Measurements from ENCODE around the gene FAM118A.
A peak's percentile ranks its signal among the peaks of the same experiment; 100 is the strongest.
"Not testable (repeated sequence)": the region's sequence is repeated elsewhere in the genome, so short reads cannot be mapped to it uniquely, and the experiment has no call there.

The FAM118A gene

DNA sequence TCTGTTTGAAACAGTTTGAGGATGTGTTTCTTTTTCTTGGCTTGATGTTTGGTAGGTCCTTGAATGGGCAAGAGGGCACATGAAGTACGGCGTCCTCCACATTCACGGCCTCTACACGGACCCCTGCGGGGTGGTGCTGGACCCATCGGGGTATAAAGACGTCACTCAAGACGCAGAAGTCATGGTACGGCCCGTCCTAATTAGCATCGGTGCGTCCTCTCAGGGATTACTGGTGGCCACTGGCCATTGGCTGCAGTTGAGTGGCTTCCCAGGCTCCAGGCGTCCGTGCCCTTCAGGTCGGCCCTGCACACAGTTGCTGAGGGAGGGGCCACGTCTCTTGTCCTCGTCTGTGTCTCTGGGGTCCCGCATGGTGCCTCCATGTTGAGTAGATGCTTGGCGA is 20.8 kb downstream of the FAM118A start:
- no peak for DNase-seq (ENCODE audit: low read depth in 2 of 2)

DNA sequence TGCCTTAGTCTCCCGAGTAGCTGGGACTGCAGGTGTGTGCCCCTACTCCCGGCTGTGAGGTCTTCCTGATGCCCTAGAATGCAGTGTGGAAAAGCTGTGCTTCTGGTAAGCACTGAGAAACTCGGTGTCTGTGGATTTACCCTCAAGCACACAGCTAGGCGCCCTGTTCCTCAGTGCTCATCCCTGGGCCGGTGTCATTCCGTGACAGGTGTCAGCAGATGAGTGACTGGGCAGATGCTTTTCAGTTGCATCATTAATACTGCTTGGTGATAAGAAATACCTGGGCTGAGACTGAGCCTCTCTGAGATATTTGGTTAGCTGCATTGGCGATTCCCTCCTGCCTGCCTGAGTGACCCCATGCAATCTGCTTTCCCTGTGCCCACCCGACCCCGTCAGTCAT is 21.8 kb downstream of the FAM118A start:
- no peak for DNase-seq (ENCODE audit: low read depth in 2 of 2)

GRCh38 chr22:45332001-45332400 is 22.3 kb downstream of the FAM118A start:
- no peak for DNase-seq (ENCODE audit: low read depth in 2 of 2)

DNA sequence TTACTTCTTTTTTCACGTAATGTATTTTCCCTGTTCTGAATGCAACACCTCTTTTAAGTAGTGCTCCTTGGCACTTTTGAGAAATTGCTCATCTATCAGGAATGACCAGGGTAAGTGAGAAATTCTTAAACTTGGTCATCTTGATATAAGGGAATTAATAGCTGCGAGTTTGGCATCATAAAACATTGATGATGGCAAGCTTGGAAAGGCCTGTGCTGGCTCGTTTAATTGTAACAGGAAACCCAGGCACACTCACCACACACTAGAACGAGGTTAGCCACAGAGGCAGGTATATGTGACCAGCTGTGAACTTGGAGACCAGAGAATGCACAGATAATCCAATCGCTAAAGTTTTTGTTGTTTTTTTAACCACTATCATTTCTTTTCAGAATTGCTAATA is 24.3 kb downstream of the FAM118A start:
- DNase-seq (ENCODE audit: low read depth in 2 of 2): no peak

- DNase-seq (ENCODE audit: low read depth in 2 of 2): no peak
Measured at GRCh38 chr22:45334528-45334927, 24.8 kb downstream of the FAM118A start.

DNA sequence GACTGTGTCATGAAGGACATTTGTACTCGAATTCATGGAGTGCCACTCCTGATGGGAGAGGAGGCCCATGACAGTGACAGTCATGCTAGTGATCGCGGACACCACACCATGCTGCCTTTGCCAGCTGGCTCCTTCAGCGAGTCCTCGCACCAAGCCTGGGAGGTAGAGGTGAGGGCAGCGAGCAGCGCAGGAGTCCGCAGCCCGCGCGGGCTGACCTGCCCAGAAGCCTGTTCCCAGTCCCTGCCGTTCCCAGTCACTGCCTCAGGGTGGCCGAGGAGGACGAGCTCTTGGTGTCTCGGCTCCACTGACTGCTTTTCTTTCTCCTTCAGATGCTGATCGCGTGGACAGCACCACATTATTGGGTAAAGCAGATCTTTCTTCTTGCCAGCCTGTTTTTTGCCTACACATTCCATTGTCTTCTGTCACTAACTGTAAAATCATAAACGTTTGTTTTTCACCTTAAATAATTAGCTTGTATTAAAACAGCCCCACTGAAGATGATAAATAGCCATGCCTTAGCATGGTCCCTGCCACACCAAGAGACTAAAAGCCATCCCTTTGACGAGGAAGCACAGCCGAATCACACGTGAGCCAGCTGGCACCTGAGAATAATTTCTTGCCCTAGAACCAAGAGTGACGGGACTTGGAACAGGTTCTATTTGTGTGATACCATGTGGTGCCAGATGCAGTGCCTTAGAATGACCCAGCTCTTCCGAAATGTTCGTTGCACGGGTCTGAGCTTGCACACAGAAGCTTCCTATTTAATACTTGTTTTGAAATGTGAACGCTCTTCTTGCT is 25.5 kb downstream of the FAM118A start:
- DNase-seq (ENCODE audit: low read depth in 2 of 2): no peak

DNA sequence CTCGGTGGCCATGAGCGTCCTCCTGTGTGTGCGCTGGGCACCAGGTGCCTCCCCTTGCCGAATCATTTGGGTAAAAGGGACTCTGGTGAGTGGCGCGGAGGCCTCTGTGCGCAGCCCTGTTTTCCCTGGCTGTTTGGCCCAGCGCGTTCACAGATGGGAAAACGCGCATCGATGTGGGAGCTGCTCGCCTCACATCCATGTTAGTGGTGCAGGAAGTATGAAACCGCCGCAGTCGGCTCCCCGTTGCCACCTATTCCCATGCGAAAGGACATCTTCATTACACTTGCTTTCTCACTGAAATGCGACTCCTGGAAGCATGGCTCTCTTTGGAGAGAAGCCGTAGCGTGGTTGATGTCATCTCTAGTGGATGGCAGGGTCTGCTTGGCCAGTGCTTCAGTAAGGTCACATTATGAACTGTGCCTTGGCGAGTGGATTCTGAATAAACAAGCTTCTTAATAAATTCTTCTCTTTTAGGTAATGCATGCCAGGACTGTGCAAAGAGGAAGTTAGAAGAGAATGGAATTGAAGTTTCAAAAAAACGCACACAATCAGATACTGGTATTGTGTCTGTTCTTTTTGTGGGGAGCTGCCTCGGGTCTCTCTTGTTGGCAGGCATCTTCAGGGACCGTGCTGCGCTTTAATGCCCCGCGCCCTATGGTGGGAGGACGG is 26.3 kb downstream of the FAM118A start:
- no peak for DNase-seq (ENCODE audit: low read depth in 2 of 2)

DNA sequence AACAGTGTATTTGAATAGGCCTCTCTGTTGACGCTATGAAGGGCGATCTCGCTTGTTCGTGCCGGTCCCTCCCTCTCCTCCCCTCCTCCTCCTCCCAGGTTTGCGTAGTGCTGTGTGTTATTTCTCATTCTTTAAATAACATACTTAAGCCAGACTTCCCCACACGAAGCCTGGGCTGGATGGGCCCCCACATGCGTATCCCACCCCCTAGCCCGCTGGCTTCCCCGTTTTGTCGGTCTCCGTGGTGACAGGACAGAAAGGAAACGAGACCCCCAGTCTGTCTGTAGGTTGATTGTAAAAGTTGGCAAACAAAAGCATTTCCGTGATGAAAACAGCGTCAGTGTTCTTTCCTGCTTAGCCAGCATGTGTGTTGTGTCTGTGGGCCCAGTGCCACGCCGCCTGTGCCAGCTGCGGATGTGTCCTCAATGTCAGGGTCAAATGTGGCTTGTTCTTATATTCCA is 27.3 kb downstream of the FAM118A start:
- DNase-seq (ENCODE audit: low read depth in 2 of 2): no peak

DNA sequence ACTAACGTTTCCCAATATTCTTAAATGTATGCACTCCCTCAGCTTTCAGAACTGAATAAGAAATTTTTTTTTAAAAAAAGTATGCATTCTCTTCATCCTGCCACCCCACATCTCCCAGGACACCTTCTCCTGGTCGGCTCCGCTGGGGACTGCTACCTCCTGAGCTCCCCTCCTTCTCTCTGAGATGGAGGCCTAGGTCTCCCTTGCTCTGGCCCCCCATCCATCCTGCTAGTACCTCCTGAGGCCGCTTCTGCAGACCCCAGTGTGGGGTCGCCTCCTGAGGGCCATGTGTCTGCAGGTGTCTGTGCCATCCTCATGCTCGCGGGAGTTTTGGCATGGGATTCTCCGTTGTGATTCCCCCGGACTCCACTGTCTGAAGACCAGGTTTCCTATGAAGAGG is 27.8 kb downstream of the FAM118A start:
- DNase-seq (ENCODE audit: low read depth in 2 of 2): no peak

DNA sequence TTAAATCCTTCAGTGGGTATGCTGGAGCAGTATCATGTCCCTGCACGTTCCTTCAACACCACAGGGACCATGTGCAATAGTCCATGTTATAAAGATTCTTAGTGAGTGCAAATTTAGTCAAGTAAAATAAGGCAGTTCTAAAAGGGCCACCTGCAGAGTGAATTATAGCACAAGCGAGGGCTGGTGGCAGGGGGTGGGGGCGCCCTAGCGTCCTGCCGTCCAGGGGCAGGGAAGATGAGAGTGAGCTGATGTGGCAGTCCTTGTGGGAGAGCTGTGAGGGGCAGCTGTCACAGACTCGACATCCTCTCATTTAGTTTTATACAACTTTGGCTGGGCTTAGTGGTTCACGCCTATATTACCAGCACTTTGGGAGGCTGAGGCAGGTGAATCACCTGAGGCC is 29.1 kb downstream of the FAM118A start:
- no peak for DNase-seq (ENCODE audit: low read depth in 2 of 2)

- DNase-seq (ENCODE audit: low read depth in 2 of 2): no peak
Measured at GRCh38 chr22:45340323-45340722, 30.6 kb downstream of the FAM118A start.

DNA sequence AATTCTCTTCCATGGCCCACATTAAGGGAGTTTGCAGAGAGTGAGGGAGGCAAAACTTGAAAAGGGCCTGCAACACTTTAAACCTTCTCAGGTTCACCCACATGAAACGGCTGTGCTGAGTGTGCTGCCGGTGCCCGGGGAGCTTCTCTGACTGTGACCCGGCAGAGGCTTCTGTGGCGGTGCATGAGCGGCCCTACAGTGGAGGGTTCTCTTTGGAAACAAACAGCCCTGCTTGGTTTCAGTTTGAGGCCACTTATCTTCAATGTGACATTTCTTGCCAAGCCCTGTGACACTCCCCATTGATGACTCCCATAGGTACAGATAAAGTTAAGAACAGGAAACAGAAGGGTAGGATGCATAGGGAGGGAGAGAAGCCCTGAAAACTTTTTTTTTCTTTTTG is 31.8 kb downstream of the FAM118A start:
- peak in 1 of 2 donors; percentile 12 for DNase-seq (ENCODE audit: low read depth in 2 of 2)

DNA sequence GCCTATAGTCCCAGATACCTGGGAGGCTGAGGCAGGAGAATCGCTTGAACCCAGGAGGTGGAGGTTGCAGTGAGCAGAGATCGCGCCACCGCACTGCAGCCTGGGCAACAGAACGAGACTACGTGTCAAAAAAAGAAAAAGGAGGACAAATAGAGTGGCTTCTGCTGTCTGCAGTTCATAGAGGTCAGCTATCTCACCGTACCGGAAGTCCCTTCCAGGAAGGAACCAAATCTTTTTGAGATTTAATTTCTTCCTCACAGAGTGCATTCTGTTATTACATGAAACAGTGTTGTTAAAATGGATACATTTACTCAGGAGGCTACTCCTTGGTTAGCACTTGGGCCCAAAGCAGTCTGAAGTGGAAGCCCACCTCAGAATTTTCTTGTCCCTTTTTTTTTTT is 33.4 kb downstream of the FAM118A start:
- DNase-seq (ENCODE audit: low read depth in 2 of 2): no peak

GRCh38 chr22:45344334-45344733 is 34.6 kb downstream of the FAM118A start:
- DNase-seq (ENCODE audit: low read depth in 2 of 2): no peak

DNA sequence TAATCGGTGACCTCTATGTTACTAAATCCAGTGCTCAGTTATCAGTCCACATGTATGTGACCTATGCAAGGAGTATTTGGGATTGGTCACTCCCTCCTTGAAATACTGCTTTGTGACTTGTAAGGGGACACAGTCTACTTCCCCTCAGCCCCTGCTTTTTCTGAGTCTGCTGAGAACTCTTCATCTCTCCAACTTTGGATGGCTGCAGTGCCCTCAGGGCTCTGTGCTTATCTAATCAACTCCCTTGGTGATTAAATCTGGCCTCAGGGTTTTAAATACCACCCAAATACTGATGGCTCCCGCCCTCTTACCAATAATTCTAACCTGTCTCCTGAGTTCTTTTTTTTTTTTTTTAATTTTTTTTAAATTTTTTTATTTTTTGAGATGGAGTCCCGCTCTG is 40.2 kb downstream of the FAM118A start:
- no peak for DNase-seq (ENCODE audit: low read depth in 2 of 2)

DNA sequence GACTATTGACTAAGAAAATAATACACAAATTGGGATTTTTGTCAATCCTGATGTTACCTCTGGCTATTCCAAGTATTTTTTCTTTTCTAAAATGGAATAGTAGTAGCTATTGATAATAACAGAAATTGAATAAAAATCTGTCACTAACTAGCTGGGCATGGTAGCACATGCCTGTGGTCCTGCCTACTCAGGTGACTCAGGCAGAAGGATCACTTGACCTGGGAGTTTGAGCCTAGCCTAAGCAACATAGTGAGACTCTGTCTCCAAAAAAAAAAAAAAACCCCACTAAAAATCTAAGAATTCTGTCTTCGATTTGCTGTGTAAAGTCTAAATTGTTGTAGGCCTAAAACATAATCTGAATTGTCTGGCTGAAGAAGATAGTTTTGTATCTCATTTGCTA is 42.2 kb downstream of the FAM118A start:
- no peak for DNase-seq (ENCODE audit: low read depth in 2 of 2)

DNA sequence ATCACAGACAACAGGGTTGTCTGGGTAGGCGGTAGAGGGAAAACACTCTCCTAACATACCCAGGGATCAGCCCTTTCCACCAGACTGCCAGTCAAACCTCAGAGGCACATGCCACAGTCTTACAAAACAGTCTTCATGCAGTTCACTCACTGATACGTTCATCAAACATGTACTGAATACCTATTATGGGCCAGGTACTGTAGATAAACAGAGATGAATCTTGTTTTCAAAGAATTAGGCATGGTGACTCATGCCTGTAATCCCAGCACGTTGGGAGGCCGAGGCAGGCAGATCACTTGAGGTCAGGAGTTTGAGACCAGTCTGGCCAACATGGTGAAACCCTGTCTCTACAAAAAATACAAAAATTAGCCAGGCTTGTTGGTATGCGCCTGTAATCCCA is 43.0 kb downstream of the FAM118A start:
- not testable (repeated sequence) for DNase-seq (ENCODE audit: low read depth in 2 of 2)

DNA sequence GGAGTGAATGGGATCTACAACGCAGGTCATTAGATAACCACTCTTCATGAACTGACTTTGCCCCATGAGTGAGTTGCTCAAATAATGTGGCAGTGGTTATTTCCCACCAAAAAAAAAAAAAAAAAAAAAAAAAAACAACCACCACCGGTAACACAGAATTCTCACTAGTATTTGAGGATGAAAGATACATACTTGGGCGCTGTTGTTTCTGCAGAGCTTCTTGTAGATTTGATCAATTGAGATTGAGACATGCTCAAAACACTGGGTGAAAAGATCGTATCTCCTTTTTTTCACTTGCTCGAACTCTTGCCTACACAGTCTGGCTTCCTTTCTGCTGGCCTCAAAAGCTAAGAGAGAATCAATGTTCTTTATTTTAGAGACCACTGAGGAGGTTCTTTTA is 44.1 kb downstream of the FAM118A start:
- no peak for DNase-seq (ENCODE audit: low read depth in 2 of 2)

GRCh38 chr22:45357490-45357889 is 47.8 kb downstream of the FAM118A start:
- no peak for DNase-seq (ENCODE audit: low read depth in 2 of 2)

DNA sequence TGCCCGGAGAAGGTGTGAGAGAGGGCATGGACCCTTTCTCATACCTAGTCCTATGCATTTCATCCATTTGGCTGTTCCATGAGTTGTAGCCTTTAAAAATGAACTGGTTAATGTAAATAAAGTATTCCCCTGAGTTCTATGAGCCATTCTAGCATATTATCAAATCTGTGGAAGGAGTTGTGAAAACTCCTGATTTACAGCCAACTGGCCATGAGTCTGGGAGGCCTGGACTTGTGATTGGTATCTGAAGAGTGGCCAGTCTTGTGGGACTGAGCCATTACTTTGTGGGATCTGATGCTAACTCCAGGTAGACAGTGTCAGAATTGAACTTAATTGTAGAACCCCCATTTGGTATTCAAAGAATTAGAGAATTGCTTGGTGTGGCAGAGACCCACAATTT is 48.4 kb downstream of the FAM118A start:
- DNase-seq (ENCODE audit: low read depth in 2 of 2): no peak

DNA sequence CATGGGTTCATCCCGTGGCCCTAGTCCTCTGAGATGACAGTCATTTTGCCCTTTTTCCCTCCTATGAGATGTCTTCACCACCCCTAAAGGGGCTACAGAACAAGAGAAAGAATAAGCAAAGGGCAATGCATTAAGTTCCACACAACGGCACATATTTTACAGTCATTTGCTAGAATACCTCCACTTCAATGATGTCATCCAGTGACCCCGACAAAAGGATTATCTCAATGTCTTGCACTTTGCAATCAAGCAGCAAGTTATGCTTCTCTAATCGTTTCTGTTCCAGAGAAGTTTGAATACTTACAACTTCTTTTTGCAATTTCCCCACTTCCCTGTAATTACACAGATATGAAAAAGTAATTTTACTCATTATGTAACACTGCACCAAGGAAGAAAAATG is 49.9 kb downstream of the FAM118A start:
- DNase-seq (ENCODE audit: low read depth in 2 of 2): no peak

DNA sequence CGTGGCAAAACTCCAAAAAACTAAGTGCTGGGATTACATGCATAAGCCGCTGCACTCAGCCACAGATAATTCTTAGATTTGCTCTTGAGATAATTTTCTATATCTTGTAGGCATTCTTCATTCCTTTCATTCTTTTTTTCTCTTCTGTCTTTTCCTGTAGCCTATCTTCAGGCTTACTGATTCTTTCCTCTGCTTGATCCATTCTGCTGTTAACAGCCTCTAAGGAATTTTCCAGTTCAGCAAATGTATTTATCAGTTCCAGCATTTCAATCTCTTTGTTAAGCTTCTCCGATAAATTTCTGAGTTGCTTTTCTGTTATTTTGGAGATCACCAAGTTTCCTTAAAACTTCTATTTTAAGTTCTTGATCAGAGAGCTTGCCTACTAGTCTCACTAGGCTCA is 57.0 kb downstream of the FAM118A start:
- no peak for DNase-seq (ENCODE audit: low read depth in 2 of 2)

DNA sequence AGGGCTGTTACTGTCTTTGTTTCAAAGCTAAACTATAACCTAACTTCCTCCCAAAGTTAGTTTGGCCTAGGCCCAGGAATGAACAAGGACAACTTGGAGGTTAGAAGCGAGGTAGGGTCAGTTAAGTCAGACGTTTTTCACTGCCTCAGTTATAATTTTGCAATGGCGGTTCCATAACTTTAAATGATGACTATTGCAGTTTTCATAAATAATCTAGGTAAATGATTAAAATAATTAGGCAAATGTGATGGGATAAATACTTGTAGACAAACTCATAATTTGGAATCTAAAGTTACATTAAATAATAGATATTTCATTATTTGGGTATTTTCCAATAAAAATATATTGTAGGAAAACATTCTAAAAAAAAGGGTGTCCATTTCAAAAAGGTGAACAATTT is 63.9 kb downstream of the FAM118A start:
- DNase-seq (ENCODE audit: low read depth in 2 of 2): not testable (repeated sequence)
